Right forelimb (tissue), 1 donor: ENCODE results near the gene PAIP2B.
"Not testable (repeated sequence)": the region's sequence is repeated elsewhere in the genome, so short reads cannot be mapped to it uniquely, and the experiment has no call there.

ENCODE experiments used
- DNase-seq: peaks from one replicate; pipeline ENCODE4 v3.0.0-alpha.2; 2018

PAIP2B gene

GRCh38 chr2:71215447-71215846, 11.5 kb downstream of the PAIP2B start:
- no peak for DNase-seq

DNA sequence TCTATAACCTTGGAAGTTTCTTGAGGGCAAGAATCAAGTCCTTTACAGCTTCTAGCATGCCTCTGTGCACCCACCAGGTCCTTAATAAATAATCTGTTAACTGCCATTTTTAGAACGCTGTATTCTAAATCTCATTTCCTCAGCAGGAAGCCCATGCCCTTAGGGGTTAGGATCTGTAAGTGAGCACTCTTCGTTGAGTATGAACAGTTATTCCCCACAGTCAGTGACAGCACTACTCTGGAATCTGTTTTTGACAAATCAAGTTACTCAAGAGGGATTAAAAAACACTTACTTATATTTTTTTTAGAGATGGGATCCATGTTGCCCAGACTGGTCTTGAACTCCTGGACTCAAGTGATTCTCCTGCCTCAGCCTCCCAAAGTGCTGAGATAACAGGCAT, 14.6 kb downstream of the PAIP2B start:
- DNase-seq: no peak

- DNase-seq: no peak
Measured at GRCh38 chr2:71210292-71210691, 16.6 kb downstream of the PAIP2B start.

DNA sequence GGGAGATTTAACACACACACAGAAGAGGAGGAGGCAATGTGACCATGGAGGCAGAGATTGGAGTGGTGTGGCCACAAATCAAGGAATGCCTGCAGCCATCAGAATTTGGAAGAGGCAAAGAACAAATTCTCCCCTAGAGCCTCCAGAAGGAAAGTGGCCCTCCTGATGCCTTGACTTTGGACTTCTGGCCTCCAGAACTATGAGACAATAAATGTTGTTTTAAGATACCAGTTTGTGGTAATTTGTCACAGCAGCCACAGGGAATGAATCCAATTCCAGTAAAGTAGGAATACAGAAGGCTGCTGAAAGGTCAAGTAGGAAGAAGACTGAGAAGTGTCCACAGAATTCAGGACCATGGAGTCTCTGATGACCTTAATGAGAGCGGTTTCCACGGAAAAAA, 18.1 kb downstream of the PAIP2B start:
- no peak for DNase-seq

- no peak for DNase-seq
Measured at GRCh38 chr2:71207601-71208000, 19.3 kb downstream of the PAIP2B start.

- no peak for DNase-seq
Measured at GRCh38 chr2:71206271-71206670, 20.6 kb downstream of the PAIP2B start.

DNA sequence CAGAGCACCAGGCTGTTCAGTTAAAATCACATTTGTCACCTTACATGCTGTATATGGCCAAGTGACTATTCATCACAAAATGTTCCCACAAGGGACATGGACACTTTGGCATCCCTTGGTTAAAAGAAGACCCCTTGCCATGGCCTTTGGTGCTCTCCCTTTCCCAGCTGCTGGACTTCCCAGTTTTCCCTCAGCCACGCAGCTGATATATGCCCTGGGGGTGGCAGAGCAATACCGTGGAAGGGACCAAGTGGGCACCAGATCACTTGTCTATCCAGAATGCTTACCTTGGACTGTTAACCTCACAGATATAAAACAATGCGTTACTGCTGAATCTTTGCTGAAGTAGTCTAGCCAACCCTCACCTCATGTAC, 35.3 kb downstream of the PAIP2B start:
- no peak for DNase-seq

GRCh38 chr2:71190656-71191569, 36.0 kb downstream of the PAIP2B start:
- DNase-seq: no peak

GRCh38 chr2:71187589-71187988, 39.3 kb downstream of the PAIP2B start:
- DNase-seq: no peak

- DNase-seq: no peak
Measured at GRCh38 chr2:71186973-71187372, 39.9 kb downstream of the PAIP2B start.

- DNase-seq: not testable (repeated sequence)
Measured at GRCh38 chr2:71183306-71184115, 43.4 kb downstream of the PAIP2B start.

- DNase-seq: no peak
Measured at GRCh38 chr2:71181316-71181715, 45.6 kb downstream of the PAIP2B start.

GRCh38 chr2:71178836-71179235, 48.1 kb downstream of the PAIP2B start:
- DNase-seq: not testable (repeated sequence)

DNA sequence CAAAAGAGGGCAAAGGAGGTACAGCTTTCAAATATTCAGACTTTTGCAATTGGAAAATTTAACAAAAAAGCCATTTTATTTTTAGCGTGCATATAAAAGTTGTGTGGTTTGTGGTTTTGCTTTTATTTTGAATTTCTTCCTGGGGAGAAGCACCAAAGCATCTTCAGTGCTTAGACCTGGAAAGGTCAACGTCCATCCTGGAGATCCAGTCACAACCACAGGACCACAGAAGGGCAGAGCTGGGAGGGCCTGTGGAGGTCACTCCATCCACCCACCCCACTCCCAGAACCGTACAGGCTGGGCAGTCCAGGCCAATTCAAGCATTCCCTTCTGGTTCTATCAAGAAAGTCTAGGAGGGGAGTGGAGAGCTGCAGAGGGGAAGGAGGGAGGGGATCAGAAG, 52.7 kb downstream of the PAIP2B start:
- DNase-seq: no peak

- no peak for DNase-seq
Measured at GRCh38 chr2:71173096-71173495, 53.8 kb downstream of the PAIP2B start.

- DNase-seq: no peak
Measured at GRCh38 chr2:71166812-71167211, 60.1 kb downstream of the PAIP2B start.

GRCh38 chr2:71157124-71157793, 69.6 kb downstream of the PAIP2B start:
- peak; percentile 63 for DNase-seq

GRCh38 chr2:71156573-71156972, 70.3 kb downstream of the PAIP2B start:
- no peak for DNase-seq

GRCh38 chr2:71155846-71156245, 71.1 kb downstream of the PAIP2B start:
- no peak for DNase-seq

- no peak for DNase-seq
Measured at GRCh38 chr2:71154798-71155197, 72.1 kb downstream of the PAIP2B start.

GRCh38 chr2:71154279-71154678, 72.6 kb downstream of the PAIP2B start:
- no peak for DNase-seq

DNA sequence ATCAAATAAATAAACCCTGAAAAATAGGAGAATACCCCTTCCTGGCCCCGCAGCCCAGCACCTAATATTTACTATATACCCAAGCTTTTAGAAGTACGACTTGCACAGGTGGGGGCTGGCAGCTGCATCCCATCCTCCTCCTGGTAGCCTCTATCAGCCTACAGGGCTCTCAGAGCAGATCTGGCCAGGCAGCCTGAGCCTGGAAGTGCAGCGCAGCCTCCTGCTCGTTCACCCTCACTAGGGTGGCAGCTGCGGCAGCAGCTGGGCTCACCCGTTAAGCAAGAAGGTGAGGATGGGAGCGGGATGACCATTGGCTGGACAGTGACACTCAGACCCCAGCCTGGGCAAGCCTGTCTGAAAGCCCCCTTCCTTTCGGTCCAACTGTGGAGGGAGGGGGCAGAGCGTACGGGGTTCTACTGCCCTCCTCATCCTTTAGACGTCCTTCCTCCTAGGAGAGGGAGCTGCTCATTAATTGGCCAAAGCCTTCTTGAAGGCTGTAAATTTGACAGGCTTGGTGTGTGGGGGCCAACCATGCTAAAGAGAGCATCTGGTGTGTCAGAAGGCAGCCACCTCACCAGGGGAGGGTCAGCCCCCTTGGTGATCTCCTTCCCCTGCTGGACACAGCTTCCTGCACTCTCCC, 73.2 kb downstream of the PAIP2B start:
- no peak for DNase-seq

GRCh38 chr2:71151620-71152019, 75.3 kb downstream of the PAIP2B start:
- DNase-seq: no peak
